Adrenal gland (tissue), 12 donors: Measurements from ENCODE around the gene COMT. TPM values are rescaled to one million over a fixed set of nuclear protein-coding genes. Genes with fewer than 3 reads are reported as not detected.

Experiments used
- DNase-seq, 7 donors: peaks; one replicate each; pipeline ENCODE4 v3.0.0-alpha.2; 2019 to 2020
- H3K27ac ChIP-seq, 5 donors: fragments of 200-600 bp; sonication (generic) in 4 of 5; 1 replicate in 3 of 5; 2 replicates in 2 of 5; pipeline versions ENCODE4 v1.5.1 to v1.8.0; 2016 to 2020; ENCODE audit warnings: mild to moderate bottlenecking in 1 of 5
- H3K27me3 ChIP-seq: fragments of 200-600 bp; 2 replicates; pipeline ENCODE4 v1.8.0; 2021
- H3K36me3 ChIP-seq, 2 donors: fragments of 200-600 bp; replicated peaks in 1 of 2; 1 replicate in 1 of 2; 2 replicates in 1 of 2; pipeline versions ENCODE4 v1.5.1 to v1.8.0; 2018 to 2022
- H3K4me1 ChIP-seq, 2 donors: fragments of 200-600 bp; replicated peaks in 1 of 2; 1 replicate in 1 of 2; 2 replicates in 1 of 2; pipeline versions ENCODE4 v1.5.1 to v1.8.0; 2018 to 2021
- H3K4me3 ChIP-seq, 4 donors: fragments of 200-600 bp; sonication (generic) in 3 of 4; one replicate each; pipeline ENCODE4 v1.5.1; 2016 to 2018
- H3K9me3 ChIP-seq, 3 donors: fragments of 200-600 bp; sonication (generic) in 1 of 3; replicated peaks in 1 of 3; 1 replicate in 2 of 3; 2 replicates in 1 of 3; pipeline versions ENCODE4 v1.5.1 to v1.8.0; 2016 to 2021
- CTCF ChIP-seq, 6 experiments: fragments of 450-650 bp in 4 of 6; fragments of 200-600 bp in 2 of 6; sonication (generic) in 1 of 6; IDR thresholded peaks; 1 replicate in 5 of 6; 2 replicates in 1 of 6; pipeline versions ENCODE4 v1.5.1 to v1.8.0; 2016 to 2021; ENCODE audit warnings: antibody characterized with exemption in 6 of 6, mild to moderate bottlenecking in 2 of 6, moderate library complexity in 1 of 6
- POLR2A ChIP-seq, 2 donors: fragments of 450-650 bp; IDR thresholded peaks; one replicate each; pipeline ENCODE4 v1.6.1; 2017; ENCODE audit warnings: antibody characterized with exemption in 2 of 2, mild to moderate bottlenecking in 2 of 2, moderate library complexity in 1 of 2
- WGBS, 4 donors: extraction: QIAGEN DNeasy Blood & Tissue Kit in 2 of 4; methylation state at CpG; one replicate each; pipeline versions ENCODE4 v1.1.5 to v1.1.7; 2013 to 2017; 5-methylcytosine and 5-hydroxymethylcytosine counted together
- intact Hi-C, 2 donors: fragments of 100-400 bp; cut with DNase I; formaldehyde crosslinking; loops; one replicate each; pipeline versions ENCODE4 v1.14.1 to v1.15.0; 2022 to 2023
- polyA plus RNA-seq, 3 donors: library from polyadenylated mRNA; stranded (reverse); fragments of 200-250 nt in 2 of 3; fragments of 350-450 nt in 1 of 3; fragmentation: Illumina TruSeq in 1 of 3; extraction: RNeasy Lipid Tissue Mini Kit (QIAGEN cat#74804) in 1 of 3; gene quantifications; one replicate each; pipeline ENCODE4 v1.2.3, GENCODE V29; 2013 to 2014
- total RNA-seq, 9 donors: library from RNA; depleted of rRNA in 4 of 9; stranded (reverse); fragments of >200 nt in 4 of 9; fragments of 120-200 nt in 1 of 9; fragmentation: NEBNext Ultra II Directional in 1 of 9; extraction: Animal tissue kit (Norgen Biotek cat#: 25700) in 1 of 9; gene quantifications; one replicate each; pipeline versions ENCODE4 v1.1.0 to v1.2.4, GENCODE V29; 2013 to 2023
- donor health status: healthy with polysubstance abuse.
- donor health status: Bipolar disorder and iron deficiency.
- donor health status: DM: yes; HTN: yes; CAD: no.
- donor health status: DM: no; HTN: no; CAD: no.
- donor health status: DM: no; HTN: no; CAD: no.
- donor health status: DM: yes; HTN: yes; CAD: no.

The COMT gene
- total and polyA plus RNA-seq, 12 donors: 51.3 to 743 (median 390) TPM

GRCh38 chr22:19897726-19898125 is 43.8 kb upstream of the COMT start:
- no peak for TF ChIP-seq POLR2A (IDR thresholded peaks at IDR 0.05)
- TF ChIP-seq CTCF (IDR thresholded peaks at IDR 0.05): no peak
- intact Hi-C loops: no loop called here
- no peak overlapping the region for H3K4me3 ChIP-seq
- 89 to 95% (median 93%) methylated on average over 9 to 16 of the region's 16 CpGs for WGBS, 4 donors
- H3K9me3 ChIP-seq: no peaks in the 10 kb centered on the region
- DNase-seq: no peak
- no peaks in the 10 kb centered on the region for H3K27me3 ChIP-seq
- peaks cover 0 to 18% of the 10 kb centered on the region in 2 donors for H3K36me3 ChIP-seq
- H3K27ac ChIP-seq: no peak overlapping the region
- no peaks in the 10 kb centered on the region for H3K4me1 ChIP-seq

GRCh38 chr22:19898145-19898544 is 43.4 kb upstream of the COMT start:
- H3K4me3 ChIP-seq: no peak overlapping the region
- TF ChIP-seq CTCF (IDR thresholded peaks at IDR 0.05): no peak
- TF ChIP-seq POLR2A (IDR thresholded peaks at IDR 0.05): no peak
- no peaks in the 10 kb centered on the region for H3K4me1 ChIP-seq
- intact Hi-C loops: no loop called here
- 88 to 97% (median 93%) methylated on average over 2 to 7 of the region's 7 CpGs for WGBS, 4 donors
- H3K9me3 ChIP-seq: no peaks in the 10 kb centered on the region
- H3K27me3 ChIP-seq: no peaks in the 10 kb centered on the region
- H3K36me3 ChIP-seq: peaks cover 0 to 15% of the 10 kb centered on the region in 2 donors
- DNase-seq: no peak
- no peak overlapping the region for H3K27ac ChIP-seq

GRCh38 chr22:19898831-19899567 is 42.6 kb upstream of the COMT start:
- no peak for TF ChIP-seq CTCF (IDR thresholded peaks at IDR 0.05)
- TF ChIP-seq POLR2A (IDR thresholded peaks at IDR 0.05): no peak
- Histone ChIP-seq H3K27me3 (no peaks in the 10 kb centered on the region), H3K4me1 (no peaks in the 10 kb centered on the region), H3K9me3 (no peaks in the 10 kb centered on the region), H3K27ac (no peak overlapping the region), H3K36me3 (peaks cover 0 to 15% of the 10 kb centered on the region in 2 donors), H3K4me3 (no peak overlapping the region)
- WGBS, 4 donors: 83 to 89% (median 86%) methylated on average over 15 to 16 of the region's 16 CpGs
- intact Hi-C loops: no loop called here
- no peak for DNase-seq

GRCh38 chr22:19900707-19901436 is 40.7 kb upstream of the COMT start:
- Histone ChIP-seq H3K4me3 (no peak overlapping the region), H3K36me3 (peaks cover 0 to 15% of the 10 kb centered on the region in 2 donors), H3K27me3 (no peaks in the 10 kb centered on the region), H3K9me3 (no peaks in the 10 kb centered on the region), H3K27ac (no peak overlapping the region), H3K4me1 (no peaks in the 10 kb centered on the region)
- no peak for DNase-seq
- 76 to 90% (median 82%) methylated on average over 8 to 13 of the region's 13 CpGs for WGBS, 4 donors
- intact Hi-C loops: no loop called here
- TF ChIP-seq POLR2A (IDR thresholded peaks at IDR 0.05) (no peak), CTCF (IDR thresholded peaks at IDR 0.05) (no peak)
